Nephron (organoid): Measurements from ENCODE around the gene SLC25A40.
"Not testable (repeated sequence)": the region's sequence is repeated elsewhere in the genome, so short reads cannot be mapped to it uniquely, and the experiment has no call there.

ENCODE experiments used
- H3K27ac Mint-ChIP-seq, 3 experiments: 2 replicates each; pipeline ENCODE4 v1.8.0; 2020; ENCODE audit warnings: mixed read lengths in 3 of 3, mild to moderate bottlenecking in 2 of 3, moderate library complexity in 1 of 3
- H3K27me3 Mint-ChIP-seq: 2 replicates; pipeline ENCODE4 v1.8.0; 2021; ENCODE audit warnings: low read depth, mild to moderate bottlenecking, moderate library complexity, mixed read lengths
- H3K36me3 Mint-ChIP-seq: 2 replicates; pipeline ENCODE4 v1.8.0; 2020; ENCODE audit warnings: low read depth, mixed read lengths
- H3K4me1 Mint-ChIP-seq: 2 replicates; pipeline ENCODE4 v1.8.0; 2020; ENCODE audit warnings: mixed read lengths
- H3K4me3 Mint-ChIP-seq, 3 experiments: 2 replicates each; pipeline ENCODE4 v1.8.0; 2020; ENCODE audit warnings: mild to moderate bottlenecking in 3 of 3, mixed read lengths in 3 of 3, moderate library complexity in 2 of 3
- H3K9me3 Mint-ChIP-seq: 2 replicates; pipeline ENCODE4 v1.8.0; 2020; ENCODE audit warnings: mixed read lengths
- TF ChIP-seq, protein P1 (sequence below), 3 experiments: fragments of 200-600 bp; sonication (generic); IDR thresholded peaks; one replicate each; pipeline ENCODE4 v1.5.0; 2021; ENCODE audit warnings: antibody characterized with exemption in 3 of 3; ENCODE audit not compliant: unreplicated experiment in 3 of 3

SLC25A40 gene

DNA sequence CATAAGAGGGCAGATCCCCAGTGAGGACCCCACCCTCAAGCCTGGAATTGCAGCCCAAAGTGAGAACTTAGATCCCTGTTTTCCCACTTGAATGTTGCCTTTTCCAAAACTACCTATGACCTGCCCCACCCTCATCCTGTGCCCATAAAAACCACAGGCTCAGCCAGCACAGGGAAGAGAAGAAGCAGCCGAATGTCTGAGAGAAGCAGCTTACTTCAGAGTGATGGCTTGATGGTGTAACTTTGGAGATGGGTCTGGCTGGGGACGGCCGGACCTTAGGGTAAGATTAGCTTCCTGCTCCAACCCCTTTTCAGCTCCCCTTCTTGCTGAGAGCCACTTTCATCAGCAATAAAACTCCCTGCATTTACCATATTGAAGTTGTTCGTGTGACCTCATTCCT is 5.7 kb downstream of the SLC25A40 start:
- Mint-ChIP-seq H3K4me1 (peaks cover 16% of the 10 kb centered on the region), H3K4me3 (no peak overlapping the region), H3K36me3 (peaks cover 95% of the 10 kb centered on the region), H3K27me3 (no peaks in the 10 kb centered on the region), H3K27ac (no peak overlapping the region), H3K9me3 (peaks cover 54% of the 10 kb centered on the region)
- TF ChIP-seq, protein P1, sequence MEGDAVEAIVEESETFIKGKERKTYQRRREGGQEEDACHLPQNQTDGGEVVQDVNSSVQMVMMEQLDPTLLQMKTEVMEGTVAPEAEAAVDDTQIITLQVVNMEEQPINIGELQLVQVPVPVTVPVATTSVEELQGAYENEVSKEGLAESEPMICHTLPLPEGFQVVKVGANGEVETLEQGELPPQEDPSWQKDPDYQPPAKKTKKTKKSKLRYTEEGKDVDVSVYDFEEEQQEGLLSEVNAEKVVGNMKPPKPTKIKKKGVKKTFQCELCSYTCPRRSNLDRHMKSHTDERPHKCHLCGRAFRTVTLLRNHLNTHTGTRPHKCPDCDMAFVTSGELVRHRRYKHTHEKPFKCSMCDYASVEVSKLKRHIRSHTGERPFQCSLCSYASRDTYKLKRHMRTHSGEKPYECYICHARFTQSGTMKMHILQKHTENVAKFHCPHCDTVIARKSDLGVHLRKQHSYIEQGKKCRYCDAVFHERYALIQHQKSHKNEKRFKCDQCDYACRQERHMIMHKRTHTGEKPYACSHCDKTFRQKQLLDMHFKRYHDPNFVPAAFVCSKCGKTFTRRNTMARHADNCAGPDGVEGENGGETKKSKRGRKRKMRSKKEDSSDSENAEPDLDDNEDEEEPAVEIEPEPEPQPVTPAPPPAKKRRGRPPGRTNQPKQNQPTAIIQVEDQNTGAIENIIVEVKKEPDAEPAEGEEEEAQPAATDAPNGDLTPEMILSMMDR (IDR thresholded peaks at IDR 0.05; ENCODE audit: unreplicated experiment in 3 of 3): no peak

DNA sequence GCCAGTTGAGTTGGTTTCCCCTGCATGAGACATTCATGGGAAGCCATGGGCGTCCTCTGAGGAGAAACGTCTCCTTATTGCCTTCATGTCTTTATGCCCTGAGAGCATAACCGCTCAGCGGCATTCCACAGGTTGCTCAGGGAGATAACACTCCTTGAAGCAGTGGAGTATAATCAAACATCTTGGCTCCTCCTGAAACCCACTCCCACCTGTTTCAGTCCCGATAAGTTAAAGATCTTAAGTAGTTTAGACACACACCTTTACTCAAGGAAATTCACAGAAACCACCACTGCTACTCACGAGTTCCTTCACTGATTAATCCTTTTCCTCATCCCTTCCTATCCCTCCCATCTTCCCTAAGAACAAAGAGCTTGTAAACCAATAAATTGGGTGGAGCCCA is 9.6 kb downstream of the SLC25A40 start:
- H3K9me3 Mint-ChIP-seq: peaks cover 61% of the 10 kb centered on the region
- not testable (repeated sequence) for H3K27me3 Mint-ChIP-seq, H3K4me1 Mint-ChIP-seq, H3K27ac Mint-ChIP-seq, H3K4me3 Mint-ChIP-seq
- H3K36me3 Mint-ChIP-seq: peaks cover 96% of the 10 kb centered on the region

DNA sequence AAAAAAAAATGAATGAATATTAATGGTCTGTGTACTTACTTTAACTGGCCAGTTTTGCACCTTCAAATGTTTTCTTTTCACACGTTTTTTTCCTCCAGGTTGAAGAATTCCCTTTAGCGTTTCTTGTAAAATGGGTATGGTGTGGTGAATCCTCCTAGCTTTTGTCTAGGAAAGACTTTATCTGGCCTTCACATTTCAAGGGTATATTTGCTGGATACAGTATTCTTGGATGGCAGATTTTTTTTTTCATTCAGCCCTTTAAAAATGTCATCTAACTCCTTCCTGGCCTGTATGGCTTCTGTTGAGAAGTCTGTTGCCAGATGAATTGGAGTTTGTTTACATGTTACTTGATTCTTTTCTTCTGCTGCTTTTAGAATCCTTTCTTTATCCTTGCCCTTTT is 10.1 kb downstream of the SLC25A40 start:
- Mint-ChIP-seq H3K9me3 (peaks cover 57% of the 10 kb centered on the region), H3K27ac (no peak overlapping the region), H3K36me3 (peaks cover 92% of the 10 kb centered on the region), H3K27me3 (no peaks in the 10 kb centered on the region), H3K4me3 (no peak overlapping the region), H3K4me1 (no peaks in the 10 kb centered on the region)
- TF ChIP-seq, protein P1 (IDR thresholded peaks at IDR 0.05; ENCODE audit: unreplicated experiment in 3 of 3): no peak

DNA sequence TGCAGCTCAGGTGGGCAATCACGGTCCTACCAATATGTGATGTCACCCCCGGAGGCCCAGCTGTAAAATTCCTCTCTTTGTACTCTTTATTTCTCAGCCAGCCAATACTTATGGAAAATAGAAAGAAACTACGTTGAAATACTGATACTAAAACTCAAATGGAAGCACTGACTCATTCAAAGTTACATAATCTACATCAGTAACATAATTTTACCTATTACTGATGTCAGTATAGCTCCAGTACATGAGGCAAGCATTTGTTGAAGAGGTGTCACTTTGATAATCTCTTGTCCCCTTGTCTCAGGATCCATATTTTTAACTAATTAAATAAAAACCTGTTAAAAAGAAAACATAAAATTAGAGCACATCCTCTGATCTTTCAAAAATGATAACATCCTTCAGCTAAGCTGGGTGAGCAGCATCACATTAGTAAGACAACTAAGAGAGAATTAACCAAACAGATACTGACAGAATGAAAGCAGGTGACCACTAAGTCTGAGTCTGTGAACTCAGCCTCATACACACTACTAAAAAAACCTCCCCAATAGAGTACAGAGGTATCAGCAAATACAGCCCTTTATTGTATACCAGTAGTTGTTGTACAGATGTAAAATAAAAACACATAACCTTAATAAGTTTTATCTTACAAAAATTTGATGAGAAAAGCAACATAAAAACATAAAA is 17.6 kb downstream of the SLC25A40 start:
- Mint-ChIP-seq H3K36me3 (peaks cover 73% of the 10 kb centered on the region), H3K4me1 (no peaks in the 10 kb centered on the region), H3K9me3 (peaks cover 8% of the 10 kb centered on the region), H3K27me3 (no peaks in the 10 kb centered on the region), H3K27ac (no peak overlapping the region), H3K4me3 (no peak overlapping the region)
- TF ChIP-seq, protein P1 (IDR thresholded peaks at IDR 0.05; ENCODE audit: unreplicated experiment in 3 of 3): no peak

DNA sequence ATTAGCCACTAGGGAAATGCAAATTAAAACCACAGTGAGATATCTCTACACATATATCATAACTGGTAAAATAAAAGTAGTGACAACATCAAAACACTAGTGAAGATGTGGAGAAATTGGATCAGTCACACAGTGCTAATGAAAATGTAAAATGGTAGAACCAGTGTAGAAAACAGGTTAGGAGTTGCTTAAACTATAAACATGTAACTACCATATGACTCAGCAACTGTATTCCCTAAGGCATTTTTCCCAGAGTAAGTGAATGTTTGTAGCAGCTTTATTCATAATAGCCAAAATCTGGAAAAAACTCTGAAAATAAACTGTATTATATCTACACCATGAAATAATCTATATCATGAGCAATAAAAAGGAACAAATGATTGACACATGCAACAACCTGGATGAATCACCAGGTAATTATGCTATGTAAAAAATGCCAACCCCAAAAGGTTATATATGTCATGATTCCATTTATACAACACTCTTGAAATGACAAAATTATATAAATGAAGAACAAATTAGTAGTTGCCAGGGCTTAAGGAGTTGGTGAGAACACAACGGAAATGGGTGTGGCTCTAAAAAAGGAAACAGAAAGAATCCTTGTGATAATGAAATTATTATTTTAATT is 22.8 kb downstream of the SLC25A40 start:
- H3K27me3 Mint-ChIP-seq: no peaks in the 10 kb centered on the region
- H3K27ac Mint-ChIP-seq: no peak overlapping the region
- no peaks in the 10 kb centered on the region for H3K4me1 Mint-ChIP-seq
- peaks cover 54% of the 10 kb centered on the region for H3K36me3 Mint-ChIP-seq
- no peak overlapping the region for H3K4me3 Mint-ChIP-seq
- TF ChIP-seq, protein P1 (IDR thresholded peaks at IDR 0.05; ENCODE audit: unreplicated experiment in 3 of 3): no peak
- H3K9me3 Mint-ChIP-seq: peaks cover 3% of the 10 kb centered on the region

DNA sequence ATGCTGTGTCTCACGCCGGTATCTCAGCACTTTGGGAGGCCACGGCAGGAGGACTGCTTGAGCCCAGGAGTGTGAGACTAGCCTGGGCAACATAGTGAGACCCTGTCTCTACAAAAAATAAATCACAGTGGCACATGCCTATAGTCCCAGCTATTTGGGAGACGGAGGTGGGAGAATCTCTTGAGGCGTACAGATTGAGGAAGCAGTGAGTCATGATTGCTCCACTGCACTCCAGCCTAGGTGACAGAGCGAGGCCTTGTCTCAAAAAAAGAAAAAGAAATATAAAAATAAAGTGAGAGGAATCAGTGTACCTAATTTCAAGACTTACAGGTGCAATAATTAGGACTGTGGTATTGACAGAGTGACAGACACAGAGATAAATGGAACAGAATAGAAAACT is 23.9 kb downstream of the SLC25A40 start:
- no peaks in the 10 kb centered on the region for H3K9me3 Mint-ChIP-seq
- TF ChIP-seq, protein P1 (IDR thresholded peaks at IDR 0.05; ENCODE audit: unreplicated experiment in 3 of 3): no peak
- no peak overlapping the region for H3K4me3 Mint-ChIP-seq
- H3K27me3 Mint-ChIP-seq: no peaks in the 10 kb centered on the region
- no peaks in the 10 kb centered on the region for H3K4me1 Mint-ChIP-seq
- no peak overlapping the region for H3K27ac Mint-ChIP-seq
- peaks cover 45% of the 10 kb centered on the region for H3K36me3 Mint-ChIP-seq
